Cortex of kidney (tissue), 1 donor: ENCODE measurements around the gene ADAMTSL1.

ENCODE experiments used
- DNase-seq: peaks from one replicate; lab custom pipeline; 2025; lab: John Stamatoyannopoulos, UW

Gene ADAMTSL1

GRCh38 chr9:18606846-18607245, 132.9 kb downstream of the ADAMTSL1 start:
- DNase-seq, result no peak

- DNase-seq, result no peak
Observed at GRCh38 chr9:18608371-18608770, 134.4 kb downstream of the ADAMTSL1 start.

DNA sequence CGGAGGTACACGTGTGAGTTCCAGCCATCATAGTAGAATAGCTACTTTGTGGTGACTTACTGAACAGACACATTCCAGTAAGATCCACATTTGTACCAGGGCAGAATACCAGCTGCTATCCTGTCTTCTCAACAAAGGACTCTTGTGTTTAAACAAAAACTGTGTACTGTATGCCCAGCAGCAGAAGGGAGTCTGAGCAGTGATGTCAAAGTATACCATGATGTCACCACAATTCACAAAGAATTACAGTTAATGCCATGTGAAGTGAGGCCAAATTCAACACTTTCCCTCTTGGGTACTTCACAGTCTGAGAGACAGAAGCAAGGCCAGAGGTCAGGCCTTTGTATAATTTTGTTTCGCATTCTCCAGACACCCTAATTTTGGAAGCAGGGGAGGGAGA, 137.0 kb downstream of the ADAMTSL1 start:
- DNase-seq, result no peak

GRCh38 chr9:18611971-18612370, 138.0 kb downstream of the ADAMTSL1 start:
- no peak for DNase-seq

DNA sequence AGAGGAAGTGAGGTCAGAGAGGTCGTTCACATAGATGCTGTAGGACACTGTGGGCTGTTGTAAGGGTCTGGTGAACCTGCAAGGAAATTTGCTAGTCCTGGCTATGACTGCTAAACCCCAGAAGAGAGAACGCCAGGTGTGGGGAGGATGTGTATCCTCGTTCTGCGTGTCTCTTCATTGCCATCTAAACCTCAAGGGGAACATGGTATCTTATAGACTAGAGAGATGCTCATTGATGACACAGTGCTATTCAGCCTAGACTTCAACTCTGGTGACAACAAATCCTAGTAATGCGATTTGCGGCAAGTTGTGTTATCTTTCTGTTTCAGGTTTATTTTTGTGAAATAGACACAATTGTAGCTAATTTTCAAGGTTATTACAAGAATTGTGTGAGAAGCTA, 140.2 kb downstream of the ADAMTSL1 start:
- no peak for DNase-seq

DNA sequence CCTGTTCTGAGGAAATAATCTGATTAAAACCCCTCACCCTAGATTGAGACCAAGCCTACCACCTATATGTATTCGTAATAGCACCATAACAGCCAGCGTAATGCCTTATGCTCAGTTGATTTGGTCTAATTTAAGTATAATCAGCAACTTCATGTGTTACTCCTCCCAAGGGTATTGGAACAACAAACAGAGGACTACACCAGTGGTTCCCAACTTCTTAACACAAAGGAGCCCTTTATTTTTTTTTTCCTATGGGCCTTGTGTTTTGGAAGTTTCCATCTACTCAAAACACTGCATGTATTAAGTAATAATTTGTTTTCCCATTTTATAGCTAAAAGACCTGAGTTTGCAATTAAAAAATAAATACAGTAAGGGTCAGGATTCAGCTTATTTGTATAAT, 140.7 kb downstream of the ADAMTSL1 start:
- DNase-seq, result no peak

- no peak for DNase-seq
Observed at GRCh38 chr9:18616976-18617375, 143.0 kb downstream of the ADAMTSL1 start.

DNA sequence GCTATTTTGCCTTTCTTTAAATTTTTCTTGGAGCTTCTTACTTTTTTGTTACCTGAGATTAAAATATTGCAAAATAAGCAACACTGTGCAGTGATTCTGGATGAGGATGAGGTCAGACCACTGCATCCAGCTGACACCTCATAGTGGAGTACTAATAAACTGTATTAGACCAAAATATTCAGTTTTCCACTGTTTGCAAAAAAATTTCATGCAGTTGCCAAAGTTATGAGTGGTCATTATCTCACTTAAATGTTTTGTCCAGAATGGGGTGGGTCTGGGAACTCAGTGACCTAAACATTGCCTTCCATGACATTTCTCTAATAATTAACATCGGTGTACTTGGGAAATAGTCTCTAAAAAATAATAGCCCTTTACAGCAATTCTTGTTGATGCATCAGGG, 143.8 kb downstream of the ADAMTSL1 start:
- no peak for DNase-seq

GRCh38 chr9:18618862-18619261, 144.9 kb downstream of the ADAMTSL1 start:
- no peak for DNase-seq

DNA sequence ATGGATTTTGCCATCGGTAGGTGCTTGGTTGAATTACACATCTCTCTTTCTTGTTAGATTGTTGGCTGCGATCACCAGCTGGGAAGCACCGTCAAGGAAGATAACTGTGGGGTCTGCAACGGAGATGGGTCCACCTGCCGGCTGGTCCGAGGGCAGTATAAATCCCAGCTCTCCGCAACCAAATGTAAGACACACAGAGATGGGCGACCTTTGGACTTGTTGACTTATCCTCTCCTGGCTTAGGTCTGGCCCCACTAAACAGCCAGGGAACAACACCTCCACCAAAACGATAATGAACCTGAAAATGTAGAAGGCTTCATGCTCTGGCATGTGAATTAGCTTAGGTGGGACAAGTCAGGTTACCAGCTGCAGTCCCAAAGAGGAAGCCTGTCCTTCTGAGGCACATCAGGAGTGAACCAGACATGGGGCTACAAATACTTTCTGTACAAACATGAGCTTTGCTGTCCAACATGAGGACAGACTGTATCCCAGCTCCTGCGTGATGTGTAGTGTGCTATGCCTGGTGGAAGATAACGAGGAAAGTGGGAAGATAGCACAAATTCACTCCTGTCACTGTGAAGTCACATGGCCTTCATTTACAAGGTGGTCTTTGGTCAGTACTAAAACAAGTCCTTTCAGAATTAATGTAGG, 148.4 kb downstream of the ADAMTSL1 start:
- no peak for DNase-seq

DNA sequence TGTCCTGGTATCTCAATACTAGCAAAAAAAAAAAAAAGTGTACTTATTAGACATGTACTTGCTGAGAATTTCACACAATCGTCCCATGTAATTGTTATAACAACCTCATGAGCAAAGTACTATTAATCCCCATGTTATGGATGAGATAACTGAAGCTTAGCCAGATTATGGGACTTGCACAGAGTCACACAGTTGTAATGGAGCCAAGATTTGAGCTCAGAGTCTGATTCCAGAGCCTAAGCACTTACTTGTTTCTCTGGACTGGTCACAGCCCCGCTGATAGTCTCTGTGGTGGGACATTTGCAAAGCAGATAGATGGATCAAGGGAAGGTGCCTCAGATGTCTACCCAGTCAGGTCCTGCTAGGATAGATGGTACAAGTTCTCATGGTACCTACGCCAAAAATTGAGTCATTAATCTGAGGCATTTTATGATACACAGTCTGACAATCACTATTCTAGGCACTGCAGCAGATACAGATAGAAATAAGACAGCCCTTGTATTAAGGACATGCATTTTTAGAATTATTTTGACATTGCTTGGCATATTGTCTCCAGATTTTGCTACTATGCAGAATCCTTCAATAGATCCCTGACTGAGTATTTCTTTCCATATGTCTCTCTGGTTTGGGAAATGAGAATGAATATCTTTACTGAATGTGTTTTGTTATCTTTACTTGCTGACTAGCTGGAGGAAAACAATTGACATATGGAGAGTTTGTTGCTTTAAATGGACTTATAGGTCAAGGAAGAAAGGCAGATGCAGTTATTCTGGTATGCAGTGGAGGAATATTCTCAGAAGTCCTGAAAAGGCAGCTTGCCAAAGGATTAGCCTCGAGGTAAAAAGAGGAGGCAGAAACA, 149.5 kb downstream of the ADAMTSL1 start:
- no peak for DNase-seq

DNA sequence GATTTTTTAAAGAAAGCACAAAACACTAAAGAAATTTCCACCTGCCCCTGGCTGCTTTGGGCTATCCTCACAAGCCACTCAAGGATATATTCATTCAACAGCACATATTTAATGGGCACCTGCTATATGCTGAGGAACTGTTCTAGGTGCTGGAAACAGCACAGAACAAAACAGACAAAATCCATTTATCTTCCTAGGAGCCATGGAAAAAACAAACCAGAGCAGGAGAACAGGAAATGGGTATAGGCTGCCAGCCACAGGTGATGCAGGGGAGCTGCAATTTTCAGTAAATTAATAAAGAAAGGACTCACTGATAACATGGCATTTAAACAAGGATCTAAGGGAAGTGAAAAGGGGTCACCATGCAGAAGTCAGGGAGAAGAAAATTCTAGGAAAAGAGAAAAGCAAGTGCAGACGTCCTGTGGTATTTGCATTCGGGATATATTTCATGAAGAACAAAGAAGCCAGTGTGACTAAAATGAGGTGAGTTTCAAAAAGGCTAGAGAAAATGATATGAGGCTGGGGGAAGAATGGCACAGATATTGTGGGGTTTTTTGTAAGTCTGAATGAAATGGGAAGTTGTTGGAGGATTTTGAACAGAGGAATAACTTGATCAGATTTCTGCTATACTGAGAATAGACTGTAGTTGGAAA, 152.2 kb downstream of the ADAMTSL1 start:
- no peak for DNase-seq

- DNase-seq, result no peak
Observed at GRCh38 chr9:18629136-18629535, 155.2 kb downstream of the ADAMTSL1 start.

- DNase-seq, result no peak
Observed at GRCh38 chr9:18632632-18633403, 158.9 kb downstream of the ADAMTSL1 start.

DNA sequence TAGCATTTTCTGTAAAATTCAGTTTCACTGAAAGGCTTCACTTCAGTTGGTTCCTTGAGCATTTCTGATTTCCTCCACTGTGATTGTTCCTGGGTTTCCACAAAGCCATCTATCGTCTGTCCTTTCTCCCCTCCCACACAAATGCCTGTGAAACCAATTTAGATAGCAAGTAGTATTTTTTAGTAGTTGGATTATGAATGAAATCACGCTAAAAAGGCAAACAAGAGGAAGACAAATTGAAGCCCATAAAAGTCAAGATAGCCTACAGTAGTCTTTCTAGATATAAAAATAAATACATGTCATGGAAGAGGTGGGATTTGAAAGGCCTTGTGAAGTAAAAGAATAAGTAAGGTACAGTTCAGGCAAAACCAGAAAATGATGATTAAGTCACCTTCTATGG, 162.8 kb downstream of the ADAMTSL1 start:
- DNase-seq, result no peak

- no peak for DNase-seq
Observed at GRCh38 chr9:18638371-18639249, 164.7 kb downstream of the ADAMTSL1 start.

GRCh38 chr9:18639911-18640310, 166.0 kb downstream of the ADAMTSL1 start:
- no peak for DNase-seq

DNA sequence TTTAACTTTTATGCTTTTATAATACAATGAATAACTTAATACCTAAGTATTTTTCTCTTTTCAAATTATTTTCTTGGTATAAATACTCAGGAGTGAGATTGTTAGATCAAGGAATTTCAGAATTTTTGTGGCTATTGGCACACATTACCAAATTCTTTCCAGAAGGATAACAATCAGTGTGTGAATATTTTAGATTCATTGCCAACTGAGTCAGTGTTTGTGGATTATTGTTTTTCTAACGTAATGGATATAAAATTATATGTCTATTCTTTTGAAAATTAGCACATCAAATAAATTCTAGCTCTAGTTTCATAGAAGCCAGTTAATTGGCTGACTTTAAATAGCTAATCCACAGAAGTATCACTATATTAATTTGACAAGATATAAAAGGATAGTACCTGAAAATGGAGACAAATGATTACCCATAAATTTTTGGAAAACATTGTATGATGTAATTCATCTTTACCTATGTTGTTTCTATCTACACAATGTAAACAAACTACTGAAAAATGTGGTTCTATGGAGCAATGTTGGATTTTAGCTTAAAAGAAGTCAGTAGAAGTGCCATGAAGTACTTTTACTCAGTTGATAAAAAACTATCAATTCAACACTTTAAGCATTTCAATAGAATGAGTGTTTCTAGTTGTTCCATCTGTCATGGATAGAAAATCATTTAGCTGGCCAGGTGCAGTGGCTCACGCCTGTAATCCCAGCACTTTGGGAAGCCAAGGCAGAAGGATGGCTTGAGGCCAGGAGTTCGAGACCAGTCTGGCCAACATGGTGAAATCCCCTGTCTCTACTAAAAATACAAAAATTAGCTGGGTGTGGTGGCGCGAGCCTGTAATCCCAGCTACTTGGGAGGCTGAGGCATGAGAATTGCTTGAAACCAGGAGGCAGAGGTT, 185.1 kb downstream of the ADAMTSL1 start:
- DNase-seq, result no peak

GRCh38 chr9:18660001-18660400, 186.0 kb downstream of the ADAMTSL1 start:
- DNase-seq, result no peak

- no peak for DNase-seq
Observed at GRCh38 chr9:18662320-18662719, 188.4 kb downstream of the ADAMTSL1 start.
